NT2/D1 (cell line): Measurements from ENCODE around the gene CA11.

ENCODE experiments used
- DNase-seq: peaks from one replicate; pipeline ENCODE4 v3.0.0-alpha.2; 2011; ENCODE audit warnings: low read depth, low spot score
- H3K27me3 ChIP-seq: 2 replicates; pipeline ENCODE4 v1.6.0; 2011; ENCODE audit warnings: mild to moderate bottlenecking; ENCODE audit not compliant: insufficient read length, insufficient read depth
- H3K36me3 ChIP-seq: 2 replicates; pipeline ENCODE4 v1.6.1; 2011; ENCODE audit warnings: mild to moderate bottlenecking, low read length, mixed read lengths; ENCODE audit not compliant: insufficient read depth, insufficient read length
- H3K4me1 ChIP-seq: 2 replicates; pipeline ENCODE4 v1.5.1; 2011; ENCODE audit not compliant: insufficient read depth, insufficient read length
- H3K4me3 ChIP-seq: 2 replicates; pipeline ENCODE4 v1.5.1; 2011; ENCODE audit warnings: low read depth; ENCODE audit not compliant: insufficient read length
- H3K9ac ChIP-seq: 2 replicates; pipeline ENCODE4 v1.6.0; 2011; ENCODE audit warnings: low read depth; ENCODE audit not compliant: insufficient read length
- H3K9me3 ChIP-seq: 2 replicates; pipeline ENCODE4 v1.5.1; 2011; ENCODE audit warnings: mild to moderate bottlenecking, low read length; ENCODE audit not compliant: insufficient read depth
- SUZ12 ChIP-seq: IDR thresholded peaks from 2 replicates; pipeline ENCODE4 v1.6.1; 2011; ENCODE audit not compliant: insufficient read length, insufficient read depth; ENCODE audit errors: extremely low read depth
- YY1 ChIP-seq: IDR thresholded peaks from 2 replicates; pipeline ENCODE4 v1.6.1; 2011; ENCODE audit not compliant: insufficient read length, insufficient read depth
- ZNF274 ChIP-seq: IDR thresholded peaks from 2 replicates; pipeline ENCODE4 v1.6.1; 2011; ENCODE audit warnings: mild to moderate bottlenecking, low read depth, low read length

The CA11 gene

GRCh38 chr19:48618278-48618915 lies 27.6 kb downstream of the CA11 start:
- TF ChIP-seq ZNF274 (no peak), YY1 (no peak)
- Histone ChIP-seq H3K9ac (peak overlapping the region; percentile 96), H3K27me3 (no peaks in the 10 kb centered on the region), H3K36me3 (peaks cover 54% of the 10 kb centered on the region), H3K9me3 (no peaks in the 10 kb centered on the region), H3K4me3 (peak overlapping the region; percentile 96), H3K4me1 (peaks cover 23% of the 10 kb centered on the region)
- DNase-seq, result no peak

GRCh38 chr19:48617146-48617937 lies 28.6 kb downstream of the CA11 start:
- TF ChIP-seq ZNF274 (no peak), SUZ12 (no peak)
- Histone ChIP-seq H3K27me3 (no peaks in the 10 kb centered on the region), H3K36me3 (peaks cover 60% of the 10 kb centered on the region), H3K4me1 (peaks cover 23% of the 10 kb centered on the region), H3K4me3 (peak overlapping the region; percentile 96), H3K9ac (peak overlapping the region; percentile 96), H3K9me3 (no peaks in the 10 kb centered on the region)
- DNase-seq, result no peak

GRCh38 chr19:48616491-48617056 lies 29.4 kb downstream of the CA11 start:
- no peak for TF ChIP-seq ZNF274
- TF ChIP-seq SUZ12, result no peak
- no peak for TF ChIP-seq YY1
- Histone ChIP-seq H3K4me3 (peak overlapping the region; percentile 96), H3K4me1 (peaks cover 23% of the 10 kb centered on the region), H3K27me3 (no peaks in the 10 kb centered on the region), H3K9me3 (no peaks in the 10 kb centered on the region), H3K9ac (peak overlapping the region; percentile 96), H3K36me3 (peaks cover 64% of the 10 kb centered on the region)
- DNase-seq, result no peak

GRCh38 chr19:48616041-48616436 lies 29.9 kb downstream of the CA11 start:
- TF ChIP-seq SUZ12 (no peak), ZNF274 (no peak), YY1 (no peak)
- Histone ChIP-seq H3K36me3 (peaks cover 65% of the 10 kb centered on the region), H3K9me3 (no peaks in the 10 kb centered on the region), H3K27me3 (no peaks in the 10 kb centered on the region), H3K4me3 (no peak overlapping the region), H3K4me1 (peaks cover 23% of the 10 kb centered on the region), H3K9ac (peak overlapping the region; percentile 67)
- DNase-seq, result no peak

GRCh38 chr19:48615231-48616040 lies 30.6 kb downstream of the CA11 start:
- Histone ChIP-seq H3K9me3 (no peaks in the 10 kb centered on the region), H3K27me3 (no peaks in the 10 kb centered on the region), H3K9ac (peak overlapping the region; percentile 67), H3K36me3 (peaks cover 65% of the 10 kb centered on the region), H3K4me3 (no peak overlapping the region), H3K4me1 (peaks cover 23% of the 10 kb centered on the region)
- no peak for DNase-seq
- TF ChIP-seq YY1, result no peak
- no peak for TF ChIP-seq ZNF274
- no peak for TF ChIP-seq SUZ12

GRCh38 chr19:48614436-48615230 lies 31.4 kb downstream of the CA11 start, which contains the start of gene FAM83E:
Gene FAM83E, minus strand, starts transcription at chr19:48615076. Its CDS starts 1,704 bp downstream, at chr19:48613372.
- no peaks in the 10 kb centered on the region for H3K9me3 ChIP-seq
- H3K27me3 ChIP-seq, result no peaks in the 10 kb centered on the region
- H3K36me3 ChIP-seq, result peaks cover 63% of the 10 kb centered on the region
- TF ChIP-seq SUZ12 (no peak), ZNF274 (no peak), YY1 (no peak)
- no peak for DNase-seq
- H3K9ac ChIP-seq, result peak within 1 kb of the TSS; percentile 67
- H3K4me3 ChIP-seq, result no peak within 1 kb of the TSS
- H3K4me1 ChIP-seq, result peaks cover 23% of the 10 kb centered on the region
